H9 (cell line): ENCODE data around the gene CTPS1. TPM values are rescaled to one million over a fixed set of nuclear protein-coding genes. Genes with fewer than 3 reads are reported as not detected.

ENCODE experiments used
- DNase-seq: peaks from one replicate; pipeline ENCODE4 v3.0.0-alpha.2; 2017
- H2AFZ ChIP-seq: one replicate; pipeline ENCODE4 v1.6.1; 2013; ENCODE audit warnings: mild to moderate bottlenecking, low read length, control low read depth, moderate library complexity
- H2AK5ac ChIP-seq: 2 replicates; pipeline ENCODE4 v1.6.1; 2013; ENCODE audit warnings: low read length, control low read depth, mixed read lengths; ENCODE audit not compliant: insufficient read length
- H2BK120ac ChIP-seq: one replicate; pipeline ENCODE4 v1.6.1; 2013; ENCODE audit warnings: low read depth, mild to moderate bottlenecking, low read length, control low read depth, inconsistent platforms; ENCODE audit not compliant: poor library complexity, severe bottlenecking
- H2BK12ac ChIP-seq: 2 replicates; pipeline ENCODE4 v1.6.1; 2013; ENCODE audit warnings: low read length, control low read depth, mixed read lengths, low read depth; ENCODE audit not compliant: insufficient read length
- H2BK15ac ChIP-seq: 2 replicates; pipeline ENCODE4 v1.6.1; 2013; ENCODE audit warnings: low read depth, low read length, control low read depth
- H2BK20ac ChIP-seq: one replicate; pipeline ENCODE4 v1.6.1; 2013; ENCODE audit warnings: low read depth, mild to moderate bottlenecking, low read length, control low read depth, inconsistent platforms; ENCODE audit not compliant: poor library complexity, severe bottlenecking
- H2BK5ac ChIP-seq: 2 replicates; pipeline ENCODE4 v1.6.1; 2013; ENCODE audit warnings: low read length, control low read depth, mixed read lengths; ENCODE audit not compliant: insufficient read length
- H3K14ac ChIP-seq: 2 replicates; pipeline ENCODE4 v1.6.1; 2013; ENCODE audit warnings: low read length, control low read depth; ENCODE audit not compliant: insufficient read depth
- H3K18ac ChIP-seq: 2 replicates; pipeline ENCODE4 v1.6.1; 2013; ENCODE audit warnings: low read depth, mild to moderate bottlenecking, mixed read lengths, low read length, control low read depth; ENCODE audit not compliant: insufficient read length
- H3K23ac ChIP-seq: 2 replicates; pipeline ENCODE4 v1.6.1; 2013; ENCODE audit warnings: low read length, control low read depth, mixed read lengths, low read depth; ENCODE audit not compliant: insufficient read length
- H3K23me2 ChIP-seq: 2 replicates; pipeline ENCODE4 v1.6.1; 2013; ENCODE audit warnings: low read depth, mild to moderate bottlenecking, mixed read lengths, low read length, control low read depth; ENCODE audit not compliant: insufficient read length, poor library complexity, severe bottlenecking
- H3K27ac ChIP-seq: 2 replicates; pipeline ENCODE4 v1.5.1; 2013; ENCODE audit warnings: low read length, control low read depth, mixed read lengths, low read depth; ENCODE audit not compliant: insufficient read length
- H3K27me3 ChIP-seq: 2 replicates; pipeline ENCODE4 v1.6.1; 2013; ENCODE audit warnings: low read length, control low read depth, inconsistent platforms; ENCODE audit not compliant: insufficient read depth
- H3K4ac ChIP-seq: 2 replicates; pipeline ENCODE4 v1.6.1; 2013; ENCODE audit warnings: low read depth, mild to moderate bottlenecking, control low read depth, inconsistent platforms, low read length, moderate library complexity
- H3K4me1 ChIP-seq: 2 replicates; pipeline ENCODE4 v1.6.1; 2013; ENCODE audit warnings: low read length, control low read depth, inconsistent platforms; ENCODE audit not compliant: insufficient read depth
- H3K4me2 ChIP-seq: 2 replicates; pipeline ENCODE4 v1.6.1; 2013; ENCODE audit warnings: low read length, control low read depth, mixed read lengths; ENCODE audit not compliant: insufficient read length, insufficient read depth
- H3K56ac ChIP-seq: 2 replicates; pipeline ENCODE4 v1.6.1; 2013; ENCODE audit warnings: low read depth, mild to moderate bottlenecking, mixed read lengths, low read length, control low read depth; ENCODE audit not compliant: insufficient read length
- H3K79me1 ChIP-seq: 2 replicates; pipeline ENCODE4 v1.6.1; 2013; ENCODE audit warnings: low read depth, mild to moderate bottlenecking, moderate library complexity, low read length, control low read depth, inconsistent platforms; ENCODE audit not compliant: insufficient read depth, poor library complexity, severe bottlenecking
- H3K79me2 ChIP-seq: 2 replicates; pipeline ENCODE4 v1.6.1; 2013; ENCODE audit warnings: low read length, control low read depth, inconsistent platforms; ENCODE audit not compliant: insufficient read depth
- H3K9ac ChIP-seq: 2 replicates; pipeline ENCODE4 v1.6.1; 2013; ENCODE audit warnings: low read length, control low read depth, mixed read lengths; ENCODE audit not compliant: insufficient read length; ENCODE audit errors: extremely low read depth
- H3K9me3 ChIP-seq: one replicate; pipeline ENCODE4 v1.6.1; 2013; ENCODE audit warnings: low read depth, low read length, inconsistent platforms; ENCODE audit not compliant: control insufficient read depth
- H3T11ph ChIP-seq: one replicate; pipeline ENCODE4 v1.6.1; 2013; ENCODE audit warnings: mild to moderate bottlenecking, low read length, control low read depth, inconsistent platforms
- H4K20me1 ChIP-seq: one replicate; pipeline ENCODE4 v1.6.1; 2013; ENCODE audit not compliant: control insufficient read depth, insufficient read length, insufficient read depth
- H4K5ac ChIP-seq: 2 replicates; pipeline ENCODE4 v1.6.1; 2013; ENCODE audit warnings: low read depth, mild to moderate bottlenecking, mixed read lengths, low read length, control low read depth; ENCODE audit not compliant: insufficient read length
- H4K8ac ChIP-seq: replicated peaks from 2 replicates; pipeline ENCODE4 v1.6.1; 2013; ENCODE audit warnings: low read length, control low read depth, mixed read lengths, low read depth; ENCODE audit not compliant: insufficient read length
- H4K91ac ChIP-seq: 2 replicates; pipeline ENCODE4 v1.6.1; 2013; ENCODE audit warnings: low read depth, mild to moderate bottlenecking, moderate library complexity, mixed read lengths, low read length, control low read depth; ENCODE audit not compliant: insufficient read length
- H3K27ac Mint-ChIP-seq, 3 experiments: 2 replicates in 2 of 3; 3 replicates in 1 of 3; pipeline ENCODE4 v1.8.0; 2020 to 2021; ENCODE audit warnings: mixed read lengths in 3 of 3, mild to moderate bottlenecking in 1 of 3, moderate library complexity in 1 of 3
- H3K27me3 Mint-ChIP-seq: 2 replicates; pipeline ENCODE4 v1.8.0; 2021; ENCODE audit warnings: low read depth, mild to moderate bottlenecking, moderate library complexity, mixed read lengths
- H3K36me3 Mint-ChIP-seq, 3 experiments: 2 replicates in 2 of 3; 3 replicates in 1 of 3; pipeline ENCODE4 v1.8.0; 2020 to 2021; ENCODE audit warnings: low read depth in 3 of 3, mixed read lengths in 3 of 3; ENCODE audit not compliant: insufficient read depth in 1 of 3
- H3K4me1 Mint-ChIP-seq, 2 experiments: 2 replicates each; pipeline ENCODE4 v1.8.0; 2020; ENCODE audit warnings: mixed read lengths in 2 of 2
- H3K4me3 Mint-ChIP-seq, 2 experiments: 2 replicates in 1 of 2; 3 replicates in 1 of 2; pipeline ENCODE4 v1.8.0; 2020 to 2021; ENCODE audit warnings: mild to moderate bottlenecking in 2 of 2, mixed read lengths in 2 of 2, moderate library complexity in 1 of 2
- H3K9me3 Mint-ChIP-seq, 2 experiments: 2 replicates in 1 of 2; 3 replicates in 1 of 2; pipeline ENCODE4 v1.8.0; 2020; ENCODE audit warnings: mild to moderate bottlenecking in 2 of 2, mixed read lengths in 2 of 2, moderate library complexity in 1 of 2
- WGBS: extraction: QIAGEN DNeasy Blood & Tissue Kit; methylation state at CpG from one replicate; pipeline ENCODE4 v1.1.7; 2013; ENCODE audit warnings: missing lambda C conversion rate, low lambda C conversion rate, mixed read lengths; ENCODE audit not compliant: insufficient read length; ENCODE audit errors: extremely low coverage; 5-methylcytosine and 5-hydroxymethylcytosine counted together
- total RNA-seq: library from RNA; stranded (reverse); gene quantifications from 2 replicates; pipeline ENCODE4 v1.2.1, GENCODE V29; 2021
- TF ChIP-seq, protein P1 (sequence below): fragments of 200-600 bp; sonication (generic); conservative IDR thresholded peaks from 3 replicates; pipeline ENCODE4 v1.8.0; 2021; ENCODE audit warnings: antibody characterized with exemption, mild to moderate bottlenecking

The CTPS1 gene
- total RNA-seq, 1 experiment from 2014 or later: 105 TPM

- no CpG with 5 or more reads among the region's 2 CpGs for WGBS
- Histone ChIP-seq H3K4ac (no peak overlapping the region), H3K27ac (no peak overlapping the region), H3K9ac (no peak overlapping the region), H2BK15ac (no peak overlapping the region), H4K8ac (no peak overlapping the region), H2BK5ac (no peak overlapping the region), H3K23ac (no peak overlapping the region), H4K20me1 (no peaks in the 10 kb centered on the region), H3K27me3 (no peaks in the 10 kb centered on the region), H3T11ph (no peak overlapping the region), H3K79me2 (no peaks in the 10 kb centered on the region), H3K4me1 (no peaks in the 10 kb centered on the region), H3K79me1 (no peaks in the 10 kb centered on the region), H3K14ac (no peak overlapping the region), H2BK20ac (no peak overlapping the region), H4K91ac (no peak overlapping the region), H2AFZ (no peak overlapping the region), H2BK12ac (no peak overlapping the region), H3K23me2 (no peaks in the 10 kb centered on the region), H3K4me2 (no peak overlapping the region), H3K56ac (no peak overlapping the region), H3K9me3 (no peaks in the 10 kb centered on the region), H3K18ac (no peak overlapping the region), H2AK5ac (no peak overlapping the region), H2BK120ac (no peak overlapping the region), H4K5ac (no peak overlapping the region)
- TF ChIP-seq, protein P1, sequence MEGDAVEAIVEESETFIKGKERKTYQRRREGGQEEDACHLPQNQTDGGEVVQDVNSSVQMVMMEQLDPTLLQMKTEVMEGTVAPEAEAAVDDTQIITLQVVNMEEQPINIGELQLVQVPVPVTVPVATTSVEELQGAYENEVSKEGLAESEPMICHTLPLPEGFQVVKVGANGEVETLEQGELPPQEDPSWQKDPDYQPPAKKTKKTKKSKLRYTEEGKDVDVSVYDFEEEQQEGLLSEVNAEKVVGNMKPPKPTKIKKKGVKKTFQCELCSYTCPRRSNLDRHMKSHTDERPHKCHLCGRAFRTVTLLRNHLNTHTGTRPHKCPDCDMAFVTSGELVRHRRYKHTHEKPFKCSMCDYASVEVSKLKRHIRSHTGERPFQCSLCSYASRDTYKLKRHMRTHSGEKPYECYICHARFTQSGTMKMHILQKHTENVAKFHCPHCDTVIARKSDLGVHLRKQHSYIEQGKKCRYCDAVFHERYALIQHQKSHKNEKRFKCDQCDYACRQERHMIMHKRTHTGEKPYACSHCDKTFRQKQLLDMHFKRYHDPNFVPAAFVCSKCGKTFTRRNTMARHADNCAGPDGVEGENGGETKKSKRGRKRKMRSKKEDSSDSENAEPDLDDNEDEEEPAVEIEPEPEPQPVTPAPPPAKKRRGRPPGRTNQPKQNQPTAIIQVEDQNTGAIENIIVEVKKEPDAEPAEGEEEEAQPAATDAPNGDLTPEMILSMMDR: no peak
- no peak overlapping the region for H3K4me3 Mint-ChIP-seq
- H3K9me3 Mint-ChIP-seq: no peaks in the 10 kb centered on the region
- H3K36me3 Mint-ChIP-seq: peaks cover 10 to 45% (median 42%) of the 10 kb centered on the region in 3 experiments; a peak in 6 of 7 replicates
- H3K27ac Mint-ChIP-seq: peak overlapping the region in 1 of 3 experiments; percentile 29; a peak in 2 of 7 replicates
- H3K4me1 Mint-ChIP-seq: peaks cover 8 to 11% of the 10 kb centered on the region in 2 experiments
- DNase-seq: no peak
- peaks cover 17% of the 10 kb centered on the region for H3K27me3 Mint-ChIP-seq
Measured at GRCh38 chr1:41019353-41019745, 39.9 kb downstream of the CTPS1 start.
